Keratinocyte (primary cell): Measurements from ENCODE around the gene ITGB1BP1. TPM values are rescaled to one million over a fixed set of nuclear protein-coding genes. Genes with fewer than 3 reads are reported as not detected.

Experiments used
- DNase-seq: peaks from one replicate; pipeline ENCODE4 v3.0.0-alpha.2; 2011; ENCODE audit warnings: low read depth, missing footprints, low spot score
- FAIRE-seq: peaks from 2 replicates; lab custom pipeline; 2011; peaks lifted over from hg19 to GRCh38; lab: Jason Lieb, UNC
- H2AFZ ChIP-seq: 2 replicates; pipeline ENCODE4 v1.6.0; 2012; ENCODE audit warnings: low read length, control low read depth, inconsistent platforms; ENCODE audit not compliant: control insufficient read depth
- H3K27ac ChIP-seq: 2 replicates; pipeline ENCODE4 v1.5.1; 2011; ENCODE audit warnings: low read length; ENCODE audit not compliant: control insufficient read depth, insufficient read depth
- H3K27me3 ChIP-seq: 3 replicates; pipeline ENCODE4 v1.6.0; 2011; ENCODE audit warnings: low read length; ENCODE audit not compliant: control insufficient read depth, insufficient read depth; ENCODE audit errors: extremely low read depth
- H3K36me3 ChIP-seq, 2 experiments: 2 replicates in 1 of 2; 3 replicates in 1 of 2; pipeline ENCODE4 v1.5.1; 2011; ENCODE audit warnings: low read length in 2 of 2, mild to moderate bottlenecking in 1 of 2; ENCODE audit not compliant: control insufficient read depth in 2 of 2, insufficient read depth in 2 of 2; ENCODE audit errors: extremely low read depth in 1 of 2
- H3K4me1 ChIP-seq: 3 replicates; pipeline ENCODE4 v1.5.1; 2011; ENCODE audit warnings: low read length; ENCODE audit not compliant: control insufficient read depth, insufficient read depth; ENCODE audit errors: extremely low read depth
- H3K4me2 ChIP-seq: 3 replicates; pipeline ENCODE4 v1.6.0; 2011; ENCODE audit warnings: low read depth, low read length; ENCODE audit not compliant: control insufficient read depth, insufficient read depth; ENCODE audit errors: extremely low read depth
- H3K4me3 ChIP-seq, 3 experiments: fragments of 200-600 bp in 1 of 3; sonication (generic) in 1 of 3; 2 replicates in 2 of 3; 3 replicates in 1 of 3; pipeline ENCODE4 v1.5.1; 2011 to 2016; ENCODE audit warnings: low read length in 3 of 3, mild to moderate bottlenecking in 3 of 3, control low read depth in 2 of 3, inconsistent platforms in 1 of 3, low read depth in 1 of 3, mixed read lengths in 1 of 3, mixed run types in 1 of 3, moderate library complexity in 1 of 3; ENCODE audit not compliant: control insufficient read depth in 2 of 3, insufficient read depth in 2 of 3; ENCODE audit errors: extremely low read depth in 1 of 3
- H3K79me2 ChIP-seq: 2 replicates; pipeline ENCODE4 v1.6.0; 2012; ENCODE audit warnings: low read length; ENCODE audit not compliant: control insufficient read depth, insufficient read depth
- H3K9ac ChIP-seq: 3 replicates; pipeline ENCODE4 v1.6.0; 2011; ENCODE audit warnings: low read length; ENCODE audit not compliant: control insufficient read depth, insufficient read depth; ENCODE audit errors: extremely low read depth
- H3K9me1 ChIP-seq: 3 replicates; pipeline ENCODE4 v1.6.0; 2011; ENCODE audit warnings: low read length; ENCODE audit not compliant: control insufficient read depth, insufficient read depth; ENCODE audit errors: extremely low read depth
- H3K9me3 ChIP-seq: 2 replicates; pipeline ENCODE4 v1.5.1; 2012; ENCODE audit warnings: low read depth, low read length; ENCODE audit not compliant: control insufficient read depth
- H4K20me1 ChIP-seq: 3 replicates; pipeline ENCODE4 v1.6.0; 2011; ENCODE audit warnings: low read length; ENCODE audit not compliant: control insufficient read depth, insufficient read depth; ENCODE audit errors: extremely low read depth
- EZH2 ChIP-seq: IDR thresholded peaks from one replicate; pipeline ENCODE4 v1.6.1; 2012; ENCODE audit warnings: inconsistent platforms, mild to moderate bottlenecking, low read length, moderate library complexity
- dilution Hi-C: fragments of 300-500 bp; cut with MboI; formaldehyde crosslinking; loops from one replicate; pipeline ENCODE4 v1.7.0; 2020; ENCODE audit warnings: low sequenced_read_pairs; ENCODE audit not compliant: extremely low pct_ligation_motif_present
- polyA minus RNA-seq, 3 experiments: library from RNA; depleted of rRNA, polyadenylated mRNA; stranded (reverse); fragments of >200 nt; gene quantifications; 1 replicate in 1 of 3; 2 replicates in 1 of 3; 3 replicates in 1 of 3; pipeline ENCODE4 v1.2.3, GENCODE V29; 2011
- polyA plus RNA-seq, 5 experiments: library from polyadenylated mRNA; depleted of rRNA in 3 of 5; stranded (reverse) in 3 of 5; stranded (forward) in 1 of 5; unstranded in 1 of 5; fragments of >200 nt; gene quantifications; 1 replicate in 1 of 5; 2 replicates in 3 of 5; 3 replicates in 1 of 5; pipeline versions ENCODE4 v1.2.1 to v1.2.3, GENCODE V29; 2011 to 2012; ENCODE audit warnings: missing spikeins in 2 of 5, low read depth in 1 of 5, low replicate concordance in 1 of 5
- TF ChIP-seq, protein P1 (sequence below), 3 experiments: IDR thresholded peaks in 1 of 3; conservative IDR thresholded peaks in 1 of 3; optimal IDR thresholded peaks in 1 of 3; 2 replicates in 2 of 3; 3 replicates in 1 of 3; pipeline versions ENCODE3 to v1.5.1; 2011; ENCODE audit warnings: low read length in 3 of 3, mild to moderate bottlenecking in 3 of 3, moderate library complexity in 2 of 3, control low read depth in 1 of 3, inconsistent platforms in 1 of 3; ENCODE audit not compliant: insufficient read depth in 2 of 3; ENCODE audit errors: extremely low read depth in 1 of 3

Gene ITGB1BP1, protein sequence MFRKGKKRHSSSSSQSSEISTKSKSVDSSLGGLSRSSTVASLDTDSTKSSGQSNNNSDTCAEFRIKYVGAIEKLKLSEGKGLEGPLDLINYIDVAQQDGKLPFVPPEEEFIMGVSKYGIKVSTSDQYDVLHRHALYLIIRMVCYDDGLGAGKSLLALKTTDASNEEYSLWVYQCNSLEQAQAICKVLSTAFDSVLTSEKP
- polyA plus RNA-seq = 84.9 to 169 TPM (median 110 TPM) in 3 replicates
- 240 TPM for polyA plus RNA-seq (2011; ENCODE audit: low read depth)
- polyA plus RNA-seq (2011; cell fraction: cytosol; rRNA removed) = 102 and 193 TPM in 2 replicates
- 63.5 and 80.4 TPM in 2 replicates for polyA plus RNA-seq (2011; cell fraction: nucleus; rRNA removed)
- 99.1 and 142 TPM in 2 replicates for polyA plus RNA-seq (2012; ENCODE audit: low replicate concordance)
- polyA minus RNA-seq = 17.4 to 50.2 TPM (median 37.7 TPM) in 3 replicates
- polyA minus RNA-seq (2011; cell fraction: cytosol; rRNA and poly(A)+ RNA removed) = 41.6 TPM
- polyA minus RNA-seq (2011; cell fraction: nucleus; rRNA and poly(A)+ RNA removed) = 6.2 and 9.4 TPM in 2 replicates

GRCh38 chr2:9423100-9423921 lies at the start of gene ITGB1BP1, which contains the start of gene CPSF3:
ITGB1BP1 (minus strand) TSS chr2:9423528; CDS start chr2:9418697, 4,831 bp downstream.
CPSF3 (plus strand) TSS chr2:9423654; CDS start chr2:9423774, 120 bp downstream.
- H3K4me1 ChIP-seq = peaks cover 18% of the 10 kb centered on the region
- H3K4me3 ChIP-seq = peak within 1 kb of the TSS; percentile 86 to 98 (median 87)
- H2AFZ ChIP-seq = peak within 1 kb of the TSS; percentile 99
- no peak for TF ChIP-seq EZH2
- peaks cover 66% of the 10 kb centered on the region for H3K79me2 ChIP-seq
- peaks cover 2% of the 10 kb centered on the region for H4K20me1 ChIP-seq
- peak within 1 kb of the TSS; percentile 97 for H3K9ac ChIP-seq
- dilution Hi-C loops = no loop called here
- peak within 1 kb of the TSS; percentile 93 for H3K27ac ChIP-seq
- no peaks in the 10 kb centered on the region for H3K27me3 ChIP-seq
- DNase-seq (peak; percentile 85), FAIRE-seq (no peak)
- H3K36me3 ChIP-seq = peaks cover 0 to 7% of the 10 kb centered on the region in 2 experiments
- H3K9me1 ChIP-seq = peaks cover 2% of the 10 kb centered on the region
- H3K4me2 ChIP-seq = peak within 1 kb of the TSS; percentile 95
- no peaks in the 10 kb centered on the region for H3K9me3 ChIP-seq

GRCh38 chr2:9472511-9472910 lies 49.2 kb upstream of the ITGB1BP1 start:
- TF ChIP-seq, protein P1, sequence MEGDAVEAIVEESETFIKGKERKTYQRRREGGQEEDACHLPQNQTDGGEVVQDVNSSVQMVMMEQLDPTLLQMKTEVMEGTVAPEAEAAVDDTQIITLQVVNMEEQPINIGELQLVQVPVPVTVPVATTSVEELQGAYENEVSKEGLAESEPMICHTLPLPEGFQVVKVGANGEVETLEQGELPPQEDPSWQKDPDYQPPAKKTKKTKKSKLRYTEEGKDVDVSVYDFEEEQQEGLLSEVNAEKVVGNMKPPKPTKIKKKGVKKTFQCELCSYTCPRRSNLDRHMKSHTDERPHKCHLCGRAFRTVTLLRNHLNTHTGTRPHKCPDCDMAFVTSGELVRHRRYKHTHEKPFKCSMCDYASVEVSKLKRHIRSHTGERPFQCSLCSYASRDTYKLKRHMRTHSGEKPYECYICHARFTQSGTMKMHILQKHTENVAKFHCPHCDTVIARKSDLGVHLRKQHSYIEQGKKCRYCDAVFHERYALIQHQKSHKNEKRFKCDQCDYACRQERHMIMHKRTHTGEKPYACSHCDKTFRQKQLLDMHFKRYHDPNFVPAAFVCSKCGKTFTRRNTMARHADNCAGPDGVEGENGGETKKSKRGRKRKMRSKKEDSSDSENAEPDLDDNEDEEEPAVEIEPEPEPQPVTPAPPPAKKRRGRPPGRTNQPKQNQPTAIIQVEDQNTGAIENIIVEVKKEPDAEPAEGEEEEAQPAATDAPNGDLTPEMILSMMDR (optimal IDR thresholded peaks at IDR 0.05 in 1 of 3, IDR thresholded peaks at IDR 0.05 in 1 of 3, conservative IDR thresholded peaks at IDR 0.05 in 1 of 3; ENCODE audit: extremely low read depth in 1 of 3, insufficient read depth in 2 of 3, low read length in 3 of 3) = no peak
- no peak for TF ChIP-seq EZH2
- Histone ChIP-seq H3K4me2 (no peak overlapping the region), H3K27ac (no peak overlapping the region), H3K4me3 (no peak overlapping the region), H3K9me1 (no peaks in the 10 kb centered on the region), H3K9ac (no peak overlapping the region), H3K36me3 (peaks cover 3 to 19% of the 10 kb centered on the region in 2 experiments), H3K9me3 (peaks cover 3% of the 10 kb centered on the region), H3K27me3 (no peaks in the 10 kb centered on the region), H3K4me1 (peaks cover 9% of the 10 kb centered on the region), H2AFZ (no peak overlapping the region), H4K20me1 (no peaks in the 10 kb centered on the region), H3K79me2 (peaks cover 12% of the 10 kb centered on the region)
- dilution Hi-C loops = no loop called here
- no peak for DNase-seq
- FAIRE-seq = no peak
